ENCODE measurements around the gene LTB4R. TPM values are rescaled to one million over a fixed set of nuclear protein-coding genes. Genes with fewer than 3 reads are reported as not detected.
A peak's percentile ranks its signal among the peaks of the same experiment; 100 is the strongest.

Gene LTB4R
- total RNA-seq, 1 experiment from 2014 or later = 13.4 TPM

GRCh38 chr14:24299255-24300191 is 11.8 kb upstream of the LTB4R start, which contains the start of the genes DHRS1 and NOP9:
DHRS1 (minus strand) TSS chr14:24299780; CDS start chr14:24299106, 674 bp downstream.
NOP9 (plus strand) TSS chr14:24299850; CDS start chr14:24299955, 105 bp downstream.
- peak within 1 kb of the TSS; percentile 88 for H3K27ac Mint-ChIP-seq (ENCODE audit: unreplicated experiment)
- BruUV-seq (replicated peaks) = TSS peak; percentile 75
- CTCF ChIA-PET = interaction anchor here (0.6 to 4.2 kb wide), 9 partner anchors 8 to 153 kb away, joined by 3 to 108 read pairs (median 3); partner anchors contain the start of genes CIDEB, MDP1, RABGGTA and TINF2
- peaks cover 38% of the 10 kb centered on the region for H3K36me3 Mint-ChIP-seq (ENCODE audit: insufficient read depth, unreplicated experiment)
- TF ChIP-seq CTCF (IDR thresholded peaks at IDR 0.05; ENCODE audit: unreplicated experiment) = no peak
- H3K4me1 Mint-ChIP-seq (ENCODE audit: low read depth, unreplicated experiment) = peaks cover 32% of the 10 kb centered on the region
- H3K4me3 Mint-ChIP-seq (ENCODE audit: low read depth, unreplicated experiment) = peak within 1 kb of the TSS; percentile 90
- peak; percentile 94 for DNase-seq
- intact Hi-C loops (cut with micrococcal nuclease; ENCODE audit: unreplicated experiment) = no loop called here
- no peaks in the 10 kb centered on the region for H3K27me3 Mint-ChIP-seq (ENCODE audit: unreplicated experiment)
- no peaks in the 10 kb centered on the region for H3K9me3 Mint-ChIP-seq (ENCODE audit: low read depth, unreplicated experiment)

DNA sequence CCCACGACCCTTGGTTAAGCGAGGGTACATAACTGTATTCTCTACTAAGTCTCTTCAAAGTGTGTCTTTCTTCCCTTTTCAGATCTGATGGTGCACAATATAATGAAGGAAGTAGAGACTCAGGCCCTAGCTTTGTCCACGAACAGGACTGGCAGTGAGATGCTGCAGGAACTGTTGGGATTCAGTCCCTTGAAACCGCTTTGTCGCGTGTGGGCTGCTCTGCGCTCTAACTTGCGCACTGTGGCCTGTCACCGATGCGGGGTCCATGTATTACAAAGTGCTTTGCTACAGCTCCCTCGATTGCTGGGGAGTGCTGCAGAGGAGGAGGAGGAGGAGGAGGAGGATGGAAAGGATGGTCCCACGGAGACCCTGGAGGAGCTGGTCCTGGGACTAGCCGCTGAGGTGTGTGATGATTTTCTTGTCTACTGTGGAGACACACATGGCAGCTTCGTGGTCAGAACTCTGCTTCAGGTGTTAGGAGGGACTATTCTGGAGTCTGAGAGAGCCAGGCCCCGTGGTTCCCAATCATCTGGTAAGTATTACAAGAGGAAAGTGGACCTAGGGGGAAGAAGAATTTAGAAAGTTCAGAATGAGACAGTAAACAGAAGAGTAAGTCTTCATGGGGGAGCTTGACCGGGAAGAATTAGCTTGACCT is 10.8 kb upstream of the LTB4R start:
- H3K4me1 Mint-ChIP-seq (ENCODE audit: low read depth, unreplicated experiment) = peaks cover 32% of the 10 kb centered on the region
- no peak for TF ChIP-seq CTCF (IDR thresholded peaks at IDR 0.05; ENCODE audit: unreplicated experiment)
- H3K9me3 Mint-ChIP-seq (ENCODE audit: low read depth, unreplicated experiment) = no peaks in the 10 kb centered on the region
- H3K4me3 Mint-ChIP-seq (ENCODE audit: low read depth, unreplicated experiment) = peak overlapping the region; percentile 90
- BruUV-seq (replicated peaks) = no TSS peak
- CTCF ChIA-PET = interaction anchor here (0.8 to 4.2 kb wide), 6 partner anchors 7 to 85 kb away, joined by 3 to 108 read pairs (median 4); partner anchors contain the start of genes CIDEB, MDP1 and TINF2
- peaks cover 38% of the 10 kb centered on the region for H3K36me3 Mint-ChIP-seq (ENCODE audit: insufficient read depth, unreplicated experiment)
- intact Hi-C loops (cut with micrococcal nuclease; ENCODE audit: unreplicated experiment) = no loop called here
- H3K27me3 Mint-ChIP-seq (ENCODE audit: unreplicated experiment) = no peaks in the 10 kb centered on the region
- no peak overlapping the region for H3K27ac Mint-ChIP-seq (ENCODE audit: unreplicated experiment)
- DNase-seq = no peak

GRCh38 chr14:24304019-24304387 is 7.3 kb upstream of the LTB4R start:
- peaks cover 30% of the 10 kb centered on the region for H3K4me1 Mint-ChIP-seq (ENCODE audit: low read depth, unreplicated experiment)
- intact Hi-C loops (cut with micrococcal nuclease; ENCODE audit: unreplicated experiment) = no loop called here
- no TSS peak for BruUV-seq (replicated peaks)
- no peaks in the 10 kb centered on the region for H3K27me3 Mint-ChIP-seq (ENCODE audit: unreplicated experiment)
- CTCF ChIA-PET = no interaction called here
- no peaks in the 10 kb centered on the region for H3K9me3 Mint-ChIP-seq (ENCODE audit: low read depth, unreplicated experiment)
- TF ChIP-seq CTCF (IDR thresholded peaks at IDR 0.05; ENCODE audit: unreplicated experiment) = no peak
- no peak overlapping the region for H3K27ac Mint-ChIP-seq (ENCODE audit: unreplicated experiment)
- DNase-seq = no peak
- H3K36me3 Mint-ChIP-seq (ENCODE audit: insufficient read depth, unreplicated experiment) = peaks cover 36% of the 10 kb centered on the region
- H3K4me3 Mint-ChIP-seq (ENCODE audit: low read depth, unreplicated experiment) = no peak overlapping the region

DNA sequence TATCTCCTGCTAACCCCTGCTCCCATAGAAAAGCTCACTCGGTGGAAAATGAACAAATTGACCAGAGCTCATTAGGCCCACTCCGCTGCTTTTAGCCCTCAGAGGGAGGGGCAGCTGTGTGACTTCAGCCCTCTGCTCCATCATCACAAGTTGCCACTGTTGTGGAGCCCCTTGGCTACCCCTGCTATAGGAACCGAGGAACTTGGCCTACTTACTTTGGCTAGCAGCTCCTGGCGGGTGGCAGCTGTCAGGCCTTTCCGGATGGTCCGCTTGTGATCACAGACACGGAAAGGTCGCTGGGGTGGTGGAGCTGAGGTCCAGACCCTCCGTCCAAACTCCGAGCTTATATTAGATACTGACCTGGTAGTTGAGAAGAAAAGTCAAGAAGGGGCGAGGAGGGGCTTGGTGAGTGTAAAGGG is 4.1 kb upstream of the LTB4R start:
- H3K4me3 Mint-ChIP-seq (ENCODE audit: low read depth, unreplicated experiment) = peak overlapping the region; percentile 35
- no peak for TF ChIP-seq CTCF (IDR thresholded peaks at IDR 0.05; ENCODE audit: unreplicated experiment)
- no peak for DNase-seq
- H3K27me3 Mint-ChIP-seq (ENCODE audit: unreplicated experiment) = no peaks in the 10 kb centered on the region
- no TSS peak for BruUV-seq (replicated peaks)
- peaks cover 21% of the 10 kb centered on the region for H3K4me1 Mint-ChIP-seq (ENCODE audit: low read depth, unreplicated experiment)
- peaks cover 38% of the 10 kb centered on the region for H3K36me3 Mint-ChIP-seq (ENCODE audit: insufficient read depth, unreplicated experiment)
- H3K27ac Mint-ChIP-seq (ENCODE audit: unreplicated experiment) = peak overlapping the region; percentile 63
- intact Hi-C loops (cut with micrococcal nuclease; ENCODE audit: unreplicated experiment) = no loop called here
- no peaks in the 10 kb centered on the region for H3K9me3 Mint-ChIP-seq (ENCODE audit: low read depth, unreplicated experiment)
- CTCF ChIA-PET = interaction anchor here (1.1 to 2.2 kb wide), 4 partner anchors 8 to 124 kb away, joined by 4 to 18 read pairs (median 10); partner anchors contain the start of genes DHRS1, KHNYN, NOP9 and TINF2

Measured in Calu3 (cell line).